IMR-90 (cell line): ENCODE measurements around the gene TTC29. TPM values are rescaled to one million over a fixed set of nuclear protein-coding genes. Genes with fewer than 3 reads are reported as not detected.

Experiments used
- ATAC-seq: fragments of 200-7000 bp; cut with Tn5 transposase; 2 replicates; pipeline ENCODE4 v1.9.1; 2020; ENCODE audit warnings: low read depth, mild to moderate bottlenecking, moderate library complexity
- BruUV-seq: library from RNA; stranded (reverse); fragments of 400-500 nt; replicated peaks from 2 replicates; lab custom pipeline; 2021; lab: Mats Ljungman, UMichigan
- CTCF ChIA-PET: fragments of 300-600 bp; formaldehyde crosslinking; extraction: SDS; loops from one replicate; lab custom pipeline; 2021; ENCODE audit warnings: antibody characterized with exemption; lab: Yijun Ruan, JAX
- POLR2A ChIA-PET: fragments of 300-600 bp; sonication (Branson Sonifier 250); formaldehyde crosslinking; loops from one replicate; lab custom pipeline; 2022; ENCODE audit warnings: antibody characterized with exemption; ENCODE audit not compliant: unreplicated experiment; lab: Charles Lee
- DNase-seq: peaks from one replicate; pipeline ENCODE4 v3.0.0; 2013
- H2AFZ ChIP-seq: replicated peaks from 2 replicates; pipeline ENCODE3; 2013; ENCODE audit warnings: low read length, mild to moderate bottlenecking; ENCODE audit not compliant: poor library complexity
- H2AK5ac ChIP-seq: 2 replicates; pipeline ENCODE4 v1.6.1; 2013; ENCODE audit warnings: low read depth, low read length, inconsistent platforms
- H2AK9ac ChIP-seq: replicated peaks from 2 replicates; pipeline ENCODE3; 2013; ENCODE audit warnings: mild to moderate bottlenecking, low read depth, low read length, moderate library complexity; ENCODE audit not compliant: poor library complexity
- H2BK120ac ChIP-seq: 2 replicates; pipeline ENCODE4 v1.6.1; 2013; ENCODE audit warnings: low read depth, low read length, inconsistent platforms
- H2BK15ac ChIP-seq: 3 replicates; pipeline ENCODE4 v1.6.1; 2013; ENCODE audit warnings: low read depth, low read length, inconsistent platforms
- H2BK20ac ChIP-seq: 2 replicates; pipeline ENCODE4 v1.6.1; 2013; ENCODE audit warnings: low read depth, mild to moderate bottlenecking, inconsistent platforms, low read length, moderate library complexity
- H2BK5ac ChIP-seq: 2 replicates; pipeline ENCODE4 v1.6.1; 2013; ENCODE audit warnings: mild to moderate bottlenecking, low read depth, low read length, inconsistent platforms; ENCODE audit not compliant: poor library complexity, severe bottlenecking
- H3K14ac ChIP-seq: replicated peaks from 2 replicates; pipeline ENCODE4 v1.6.1; 2013; ENCODE audit warnings: low read depth, low read length, inconsistent platforms
- H3K18ac ChIP-seq: 2 replicates; pipeline ENCODE4 v1.6.1; 2013; ENCODE audit warnings: low read depth, low read length, control low read depth
- H3K23ac ChIP-seq: 2 replicates; pipeline ENCODE4 v1.6.1; 2013; ENCODE audit warnings: low read depth, low read length, inconsistent platforms
- H3K27ac ChIP-seq: 2 replicates; pipeline ENCODE4 v1.5.1; 2013; ENCODE audit warnings: mild to moderate bottlenecking, control low read depth, low read length; ENCODE audit not compliant: insufficient read depth
- H3K27me3 ChIP-seq: 2 replicates; pipeline ENCODE4 v1.6.1; 2013; ENCODE audit warnings: low read length; ENCODE audit not compliant: control insufficient read depth, insufficient read depth
- H3K36me3 ChIP-seq: 2 replicates; pipeline ENCODE4 v1.6.1; 2013; ENCODE audit warnings: low read length, mixed read lengths; ENCODE audit not compliant: control insufficient read depth, insufficient read depth
- H3K4ac ChIP-seq: 2 replicates; pipeline ENCODE4 v1.6.1; 2013; ENCODE audit warnings: low read depth, low read length, inconsistent platforms
- H3K4me1 ChIP-seq: 2 replicates; pipeline ENCODE4 v1.6.1; 2013; ENCODE audit warnings: low read length, mixed read lengths; ENCODE audit not compliant: control insufficient read depth, insufficient read depth
- H3K4me2 ChIP-seq: 2 replicates; pipeline ENCODE4 v1.6.1; 2013; ENCODE audit warnings: low read depth, mild to moderate bottlenecking, control low read depth, low read length, moderate library complexity
- H3K4me3 ChIP-seq: 2 replicates; pipeline ENCODE4 v1.5.1; 2013; ENCODE audit warnings: low read depth, mild to moderate bottlenecking, control low read depth, low read length, moderate library complexity; ENCODE audit not compliant: insufficient read depth
- H3K56ac ChIP-seq: 2 replicates; pipeline ENCODE4 v1.6.1; 2013; ENCODE audit warnings: low read length, inconsistent platforms; ENCODE audit not compliant: insufficient read depth; ENCODE audit errors: extremely low read depth
- H3K79me1 ChIP-seq, 2 experiments: 2 replicates each; pipeline ENCODE4 v1.6.1; 2013; ENCODE audit warnings: low read length in 2 of 2, inconsistent platforms in 1 of 2, low read depth in 1 of 2
- H3K9ac ChIP-seq: 2 replicates; pipeline ENCODE4 v1.6.1; 2013; ENCODE audit warnings: low read depth, low read length, control low read depth
- H3K9me1 ChIP-seq: 2 replicates; pipeline ENCODE4 v1.6.1; 2013; ENCODE audit warnings: low read length, inconsistent platforms; ENCODE audit not compliant: insufficient read depth
- H3K9me3 ChIP-seq: 2 replicates; pipeline ENCODE4 v1.6.1; 2013; ENCODE audit warnings: low read length; ENCODE audit not compliant: control insufficient read depth, insufficient read depth
- H4K20me1 ChIP-seq: 2 replicates; pipeline ENCODE4 v1.6.1; 2013; ENCODE audit warnings: low read length, inconsistent platforms; ENCODE audit not compliant: insufficient read depth
- H4K5ac ChIP-seq: 2 replicates; pipeline ENCODE4 v1.6.1; 2013; ENCODE audit warnings: mild to moderate bottlenecking, low read depth, low read length, control low read depth
- H4K8ac ChIP-seq, 2 experiments: 2 replicates each; pipeline ENCODE4 v1.6.1; 2013; ENCODE audit warnings: low read depth in 2 of 2, low read length in 2 of 2, control low read depth in 1 of 2, inconsistent platforms in 1 of 2
- H4K91ac ChIP-seq: 2 replicates; pipeline ENCODE4 v1.6.1; 2013; ENCODE audit warnings: low read depth, low read length, inconsistent platforms; ENCODE audit not compliant: insufficient read depth
- CHD1 ChIP-seq: IDR thresholded peaks from 2 replicates; pipeline ENCODE4 v1.6.1; 2012; ENCODE audit warnings: low read depth, low read length, improper control_type of control experiment
- SMC3 ChIP-seq: fragments of 150-350 bp; IDR thresholded peaks from 2 replicates; pipeline ENCODE4 v1.6.1; 2016; ENCODE audit warnings: low read depth, mild to moderate bottlenecking, antibody characterized with exemption, low read length, moderate library complexity
- WGBS, 2 experiments: methylation state at CpG; one replicate each; pipeline versions ENCODE4 v1.1.5 to v1.1.7; 2013; ENCODE audit warnings: missing lambda C conversion rate in 2 of 2; ENCODE audit not compliant: insufficient read length in 1 of 2; ENCODE audit errors: extremely low coverage in 2 of 2; 5-methylcytosine and 5-hydroxymethylcytosine counted together
- dilution Hi-C: fragments of 300-500 bp; cut with HindIII; formaldehyde crosslinking; loops from one replicate; pipeline ENCODE4 v1.14.3; 2018; ENCODE audit warnings: low sequenced_read_pairs; ENCODE audit not compliant: unreplicated experiment
- in situ Hi-C: fragments of 300-500 bp; cut with MboI; formaldehyde crosslinking; loops from 3 replicates; pipeline ENCODE4 v1.14.3; 2019; ENCODE audit warnings: low sequenced_read_pairs, inconsistent platforms, mixed read lengths
- intact Hi-C: fragments of 100-400 bp; cut with micrococcal nuclease; formaldehyde crosslinking; loops from 2 replicates; pipeline ENCODE4 v1.10.0; 2022
- polyA plus RNA-seq, 3 experiments: library from polyadenylated mRNA; depleted of rRNA; stranded (reverse); fragments of >200 nt; gene quantifications; 2 replicates each; pipeline ENCODE4 v1.2.3, GENCODE V29; 2012; ENCODE audit warnings: low replicate concordance in 1 of 3
- total RNA-seq: library from RNA; depleted of rRNA; stranded (reverse); fragments of >200 nt; gene quantifications from 2 replicates; pipeline ENCODE4 v1.2.3, GENCODE V29; 2012

TTC29 gene
- total and polyA plus RNA-seq, 2 of the 4 experiments (the other 2 are of a cell fraction), result not detected

GRCh38 chr4:146787731-146788130, 157.9 kb downstream of the TTC29 start:
- no peak overlapping the region for H3K14ac ChIP-seq
- H3K4me2 ChIP-seq, result no peak overlapping the region
- no peak overlapping the region for H4K91ac ChIP-seq
- no peak overlapping the region for H2BK20ac ChIP-seq
- no peak overlapping the region for H2AK9ac ChIP-seq
- no peak overlapping the region for H3K56ac ChIP-seq
- no peak overlapping the region for H2BK15ac ChIP-seq
- 0% methylated on average over 2 of the region's 3 CpGs; no CpG with 5 or more reads in 1 of the 2 experiments for WGBS, 2 experiments
- ChIA-PET POLR2A (no interaction called here), CTCF (no interaction called here)
- no peak overlapping the region for H2AFZ ChIP-seq
- no peak overlapping the region for H3K23ac ChIP-seq
- no peak overlapping the region for H3K9ac ChIP-seq
- no peak overlapping the region for H3K4ac ChIP-seq
- H3K27ac ChIP-seq, result no peak overlapping the region
- no peaks in the 10 kb centered on the region for H4K20me1 ChIP-seq
- no peaks in the 10 kb centered on the region for H3K9me3 ChIP-seq
- H3K4me3 ChIP-seq, result no peak overlapping the region
- no peaks in the 10 kb centered on the region for H3K79me1 ChIP-seq
- no peak overlapping the region for H3K18ac ChIP-seq
- ATAC-seq, result no peak
- dilution Hi-C loops, result no loop called here
- H3K36me3 ChIP-seq, result no peaks in the 10 kb centered on the region
- in situ Hi-C loops, result no loop called here
- H4K8ac ChIP-seq, result no peak overlapping the region
- H3K9me1 ChIP-seq, result no peaks in the 10 kb centered on the region
- no peak overlapping the region for H2BK5ac ChIP-seq
- no peak overlapping the region for H2BK120ac ChIP-seq
- intact Hi-C loops, result no loop called here
- DNase-seq, result no peak
- no peak overlapping the region for H4K5ac ChIP-seq
- no peaks in the 10 kb centered on the region for H3K4me1 ChIP-seq
- H2AK5ac ChIP-seq, result no peak overlapping the region
- no peak for TF ChIP-seq SMC3
- TF ChIP-seq CHD1, result no peak
- no TSS peak for BruUV-seq
- no peaks in the 10 kb centered on the region for H3K27me3 ChIP-seq
